ENCODE results near the gene LCA5L. TPM values are rescaled to one million over a fixed set of nuclear protein-coding genes. Genes with fewer than 3 reads are reported as not detected.

The LCA5L gene
- 1 to 10 TPM in 1 of 2 donors, under 1 TPM in 1; 0.33 to 1.0 TPM for total RNA-seq

DNA sequence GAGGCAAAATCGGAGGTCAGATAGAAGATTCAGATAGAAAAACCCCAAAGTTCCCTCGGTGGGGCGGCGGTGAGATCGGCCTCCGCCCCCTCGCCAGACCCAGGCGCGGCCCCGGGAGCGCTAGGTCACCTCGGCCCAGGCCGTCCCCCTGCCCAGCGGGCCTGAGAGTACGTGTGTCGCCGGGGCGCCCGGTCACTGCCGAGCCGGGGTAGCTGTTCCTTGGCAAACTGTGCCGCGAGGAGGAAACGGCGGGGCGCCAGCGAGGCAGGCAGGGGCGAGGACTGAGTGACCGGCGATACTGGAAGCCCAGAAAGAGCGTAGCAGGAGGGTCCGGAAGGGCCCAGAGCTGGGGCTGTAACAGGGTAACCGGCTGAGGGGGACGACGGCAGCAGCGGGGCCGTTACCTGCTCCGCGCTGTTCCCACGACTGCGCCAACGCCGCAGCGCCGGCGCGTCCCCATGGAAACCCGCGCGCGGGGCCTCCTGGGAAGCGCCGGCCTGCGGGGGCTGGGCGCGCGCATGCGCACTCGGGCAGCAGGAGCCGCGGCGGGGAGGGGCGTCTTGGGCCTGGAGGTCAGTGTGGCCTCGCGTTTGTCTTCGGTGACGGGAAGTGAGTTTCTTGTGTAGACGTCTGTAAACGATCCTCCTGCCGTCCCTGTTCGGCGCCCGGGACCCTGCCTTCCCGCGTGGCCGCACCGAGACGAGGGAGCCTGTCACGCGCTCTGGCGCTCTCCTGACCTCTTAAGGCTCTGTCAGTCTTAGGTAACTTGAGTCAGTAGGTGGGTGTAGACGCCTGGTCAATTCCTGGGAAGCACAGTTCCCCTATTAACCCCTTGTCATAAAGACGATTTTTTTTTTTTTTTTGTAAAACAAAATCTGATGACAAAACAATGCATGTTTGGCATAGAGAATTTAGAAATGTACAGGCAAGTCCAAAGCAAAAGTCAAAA lies at the start of gene LCA5L:
Gene LCA5L (minus strand): TSS at position 458 of the 949 bp plus-strand sequence. CDS start 17,285 bp downstream, outside the sequence.

DNA sequence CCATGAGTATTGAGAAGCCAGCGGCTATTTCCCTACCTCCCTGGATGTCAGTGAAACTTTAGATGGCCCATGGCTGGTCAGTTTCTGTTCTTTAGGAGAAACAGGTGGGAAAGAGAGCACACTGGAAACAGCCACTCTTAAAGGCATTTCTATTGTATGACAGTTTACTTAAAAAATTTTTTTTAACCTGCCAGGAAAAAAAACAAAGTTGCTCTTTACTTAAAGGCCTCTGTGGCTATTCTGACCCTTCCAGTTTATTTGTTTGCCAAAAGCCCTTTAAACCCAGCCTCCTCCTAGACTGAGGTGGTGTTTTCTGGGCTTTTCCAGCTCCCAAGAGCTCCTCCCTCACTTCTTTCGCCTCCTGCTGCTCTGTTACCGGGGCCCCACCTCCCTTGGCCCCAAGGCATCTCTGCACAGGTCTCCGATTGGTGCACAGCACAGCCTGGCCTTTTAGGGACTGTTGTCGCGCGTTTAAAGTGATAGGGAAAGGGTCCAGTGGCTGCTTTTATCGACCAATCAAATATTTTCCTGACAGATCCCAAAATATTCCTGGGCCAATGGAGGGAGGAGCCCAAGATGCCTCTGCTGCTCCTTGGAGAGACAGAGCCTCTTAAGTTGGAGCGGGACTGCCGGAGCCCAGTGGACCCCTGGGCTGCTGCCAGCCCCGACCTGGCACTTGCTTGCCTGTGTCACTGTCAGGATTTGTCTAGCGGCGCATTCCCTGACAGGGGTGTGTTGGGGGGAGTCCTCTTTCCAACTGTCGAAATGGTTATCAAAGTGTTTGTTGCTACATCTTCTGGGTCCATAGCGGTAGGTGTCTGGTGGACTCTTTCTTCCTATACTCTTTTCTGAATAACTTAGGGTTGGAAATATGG lies 6.0 kb upstream of the LCA5L start, which contains the start of gene SH3BGR:
Gene SH3BGR (plus strand): TSS at position 639 of the 875 bp plus-strand sequence. CDS start 127 bp downstream, at position 766.

Small RNAs within 50 kb of the gene (small RNA-seq; reads per million reads assigned to genes)
- gene MIR6508, result 0 to 0.12 reads per million in 2 donors

Other genes with a start within 250 kb of the LCA5L start
- gene BRWD1, start 132.1 kb downstream of the LCA5L start, total RNA-seq, result 10 to 100 TPM; 29.6 to 36.1 TPM
- 100 to 1,000 TPM in 1 of 2 donors, 10 to 100 TPM in 1; 93.3 to 178 TPM for gene HMGN1, start 96.7 kb downstream of the LCA5L start, total RNA-seq
- 1 to 10 TPM in 1 of 2 donors, under 1 TPM in 1; 1.00 to 2.1 TPM for gene SH3BGR, start 6.2 kb upstream of the LCA5L start, total RNA-seq
- gene B3GALT5, start 167.2 kb upstream of the LCA5L start, total RNA-seq, result under 1 TPM in 1 of 2 donors, not detected in 1; under 0.01 TPM

Data from melanocyte of skin (primary cell).